ENCODE measurements around the gene NR2E3.

DNA sequence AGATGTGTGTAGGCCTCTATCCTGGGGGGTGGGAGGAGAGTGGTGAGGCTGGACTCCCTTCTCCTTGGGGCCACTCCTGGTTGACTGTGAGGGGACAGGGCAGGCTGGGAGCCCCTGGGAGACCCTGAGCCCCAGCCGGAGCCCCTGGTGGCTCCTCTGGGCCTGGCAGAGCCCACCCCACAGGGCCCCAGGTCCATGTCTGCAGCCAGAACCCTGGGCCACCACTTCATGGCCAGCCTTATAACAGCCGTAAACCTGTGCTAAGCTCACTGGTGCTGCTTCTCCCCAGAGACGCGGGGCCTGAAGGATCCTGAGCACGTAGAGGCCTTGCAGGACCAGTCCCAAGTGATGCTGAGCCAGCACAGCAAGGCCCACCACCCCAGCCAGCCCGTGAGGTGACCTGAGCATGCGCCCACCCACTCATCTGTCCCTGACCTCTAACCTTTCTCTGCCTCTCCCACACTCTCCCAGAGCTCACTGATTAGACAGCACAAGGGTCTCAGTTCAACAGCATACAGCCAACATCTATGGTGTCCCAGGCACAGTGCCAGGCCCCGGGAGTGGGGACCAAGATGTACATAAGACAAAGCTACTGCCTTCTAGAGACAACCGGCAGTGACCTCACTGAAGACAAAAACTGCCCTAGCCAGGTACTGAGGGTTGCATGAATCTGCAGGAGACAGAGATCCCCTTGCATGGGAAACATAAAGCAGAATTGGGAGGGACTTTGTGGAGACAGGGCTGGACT lies 3.5 kb downstream of the NR2E3 start:
- TF ChIP-seq, protein P1, sequence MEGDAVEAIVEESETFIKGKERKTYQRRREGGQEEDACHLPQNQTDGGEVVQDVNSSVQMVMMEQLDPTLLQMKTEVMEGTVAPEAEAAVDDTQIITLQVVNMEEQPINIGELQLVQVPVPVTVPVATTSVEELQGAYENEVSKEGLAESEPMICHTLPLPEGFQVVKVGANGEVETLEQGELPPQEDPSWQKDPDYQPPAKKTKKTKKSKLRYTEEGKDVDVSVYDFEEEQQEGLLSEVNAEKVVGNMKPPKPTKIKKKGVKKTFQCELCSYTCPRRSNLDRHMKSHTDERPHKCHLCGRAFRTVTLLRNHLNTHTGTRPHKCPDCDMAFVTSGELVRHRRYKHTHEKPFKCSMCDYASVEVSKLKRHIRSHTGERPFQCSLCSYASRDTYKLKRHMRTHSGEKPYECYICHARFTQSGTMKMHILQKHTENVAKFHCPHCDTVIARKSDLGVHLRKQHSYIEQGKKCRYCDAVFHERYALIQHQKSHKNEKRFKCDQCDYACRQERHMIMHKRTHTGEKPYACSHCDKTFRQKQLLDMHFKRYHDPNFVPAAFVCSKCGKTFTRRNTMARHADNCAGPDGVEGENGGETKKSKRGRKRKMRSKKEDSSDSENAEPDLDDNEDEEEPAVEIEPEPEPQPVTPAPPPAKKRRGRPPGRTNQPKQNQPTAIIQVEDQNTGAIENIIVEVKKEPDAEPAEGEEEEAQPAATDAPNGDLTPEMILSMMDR (IDR thresholded peaks at IDR 0.05), result no peak
- TF ChIP-seq POLR2A (IDR thresholded peaks at IDR 0.05), result no peak

Data from heart left ventricle (tissue), 13 donors.